GM12873 (cell line): Measurements from ENCODE around the gene PLCB1.

Experiments
- TF ChIP-seq, protein P1 (sequence below): IDR thresholded peaks from 2 replicates; pipeline ENCODE4 v1.5.1; 2012; ENCODE audit warnings: low read depth, mild to moderate bottlenecking, moderate library complexity, low read length, control low read depth; ENCODE audit not compliant: insufficient read depth; ENCODE audit errors: missing control alignments

PLCB1 gene

DNA sequence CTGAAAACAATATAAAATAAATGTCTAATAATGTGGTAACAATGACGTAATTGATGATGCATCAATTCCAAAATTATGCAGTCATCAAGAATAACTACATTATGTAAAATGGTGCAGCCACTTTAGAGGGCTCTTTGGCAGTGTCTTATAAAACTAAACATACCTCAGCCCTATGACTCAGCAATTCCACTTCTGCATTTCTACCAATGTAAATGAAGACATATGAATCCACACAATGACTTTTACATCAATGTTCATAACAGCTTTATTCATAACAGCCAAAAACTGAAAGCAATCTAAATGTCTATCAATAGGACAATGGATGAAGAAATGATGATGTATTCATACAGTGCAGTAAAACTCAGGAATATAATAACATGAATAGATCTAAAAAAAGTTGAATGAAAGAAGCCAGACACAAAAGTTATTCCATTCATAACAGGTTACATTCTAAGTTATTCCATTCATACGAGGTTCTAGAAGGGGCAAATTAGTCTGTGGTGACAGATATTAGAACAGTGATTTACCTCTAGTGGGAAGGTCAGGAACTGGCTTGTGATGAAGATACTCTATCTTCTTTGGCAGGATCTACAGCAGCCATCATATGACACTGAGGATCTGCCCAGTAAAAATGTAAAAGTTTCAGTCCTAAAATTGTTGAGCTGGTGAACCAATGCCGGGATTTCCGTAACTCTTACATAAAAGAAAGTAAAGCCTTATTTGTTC lies 396.1 kb downstream of the PLCB1 start:
- TF ChIP-seq, protein P1, sequence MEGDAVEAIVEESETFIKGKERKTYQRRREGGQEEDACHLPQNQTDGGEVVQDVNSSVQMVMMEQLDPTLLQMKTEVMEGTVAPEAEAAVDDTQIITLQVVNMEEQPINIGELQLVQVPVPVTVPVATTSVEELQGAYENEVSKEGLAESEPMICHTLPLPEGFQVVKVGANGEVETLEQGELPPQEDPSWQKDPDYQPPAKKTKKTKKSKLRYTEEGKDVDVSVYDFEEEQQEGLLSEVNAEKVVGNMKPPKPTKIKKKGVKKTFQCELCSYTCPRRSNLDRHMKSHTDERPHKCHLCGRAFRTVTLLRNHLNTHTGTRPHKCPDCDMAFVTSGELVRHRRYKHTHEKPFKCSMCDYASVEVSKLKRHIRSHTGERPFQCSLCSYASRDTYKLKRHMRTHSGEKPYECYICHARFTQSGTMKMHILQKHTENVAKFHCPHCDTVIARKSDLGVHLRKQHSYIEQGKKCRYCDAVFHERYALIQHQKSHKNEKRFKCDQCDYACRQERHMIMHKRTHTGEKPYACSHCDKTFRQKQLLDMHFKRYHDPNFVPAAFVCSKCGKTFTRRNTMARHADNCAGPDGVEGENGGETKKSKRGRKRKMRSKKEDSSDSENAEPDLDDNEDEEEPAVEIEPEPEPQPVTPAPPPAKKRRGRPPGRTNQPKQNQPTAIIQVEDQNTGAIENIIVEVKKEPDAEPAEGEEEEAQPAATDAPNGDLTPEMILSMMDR: no peak

DNA sequence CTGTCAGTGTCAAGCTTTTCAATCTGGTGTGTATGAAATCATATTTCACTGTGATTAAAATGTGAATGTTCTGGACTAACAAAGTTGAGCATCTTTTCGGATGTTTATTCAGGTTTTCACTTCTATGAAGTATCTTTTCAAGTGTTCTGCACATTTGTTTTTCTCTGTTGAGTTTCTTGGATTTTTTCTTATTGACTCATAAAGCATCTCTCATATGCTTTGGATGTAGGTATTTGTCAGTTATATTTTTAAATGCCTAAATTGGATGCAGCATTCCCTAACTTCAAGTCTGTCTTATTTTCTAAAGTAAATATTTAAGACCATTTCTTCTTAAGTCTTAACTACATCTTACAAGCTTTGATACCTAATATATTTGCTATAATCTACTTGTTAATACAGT lies 398.0 kb downstream of the PLCB1 start:
- TF ChIP-seq, protein P1: no peak

DNA sequence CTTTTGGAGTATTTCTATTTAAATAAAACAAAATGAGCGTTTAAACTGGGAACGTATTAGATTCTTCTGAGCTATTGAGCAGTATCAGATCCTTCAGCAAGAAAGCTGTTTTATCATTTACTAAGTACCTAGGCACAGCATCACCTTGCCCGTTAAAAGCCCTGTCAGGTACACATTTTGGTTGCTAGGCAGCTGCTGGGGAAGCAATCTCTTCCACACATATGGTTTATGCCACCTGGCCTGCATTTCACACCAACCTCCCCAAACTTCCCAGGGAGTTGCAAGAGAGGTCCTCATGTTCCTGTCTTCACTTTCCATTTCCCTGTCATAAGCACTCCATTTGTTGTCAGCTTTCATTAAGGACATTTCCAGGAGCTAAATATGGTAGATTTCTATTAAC lies 400.1 kb downstream of the PLCB1 start:
- TF ChIP-seq, protein P1: no peak

DNA sequence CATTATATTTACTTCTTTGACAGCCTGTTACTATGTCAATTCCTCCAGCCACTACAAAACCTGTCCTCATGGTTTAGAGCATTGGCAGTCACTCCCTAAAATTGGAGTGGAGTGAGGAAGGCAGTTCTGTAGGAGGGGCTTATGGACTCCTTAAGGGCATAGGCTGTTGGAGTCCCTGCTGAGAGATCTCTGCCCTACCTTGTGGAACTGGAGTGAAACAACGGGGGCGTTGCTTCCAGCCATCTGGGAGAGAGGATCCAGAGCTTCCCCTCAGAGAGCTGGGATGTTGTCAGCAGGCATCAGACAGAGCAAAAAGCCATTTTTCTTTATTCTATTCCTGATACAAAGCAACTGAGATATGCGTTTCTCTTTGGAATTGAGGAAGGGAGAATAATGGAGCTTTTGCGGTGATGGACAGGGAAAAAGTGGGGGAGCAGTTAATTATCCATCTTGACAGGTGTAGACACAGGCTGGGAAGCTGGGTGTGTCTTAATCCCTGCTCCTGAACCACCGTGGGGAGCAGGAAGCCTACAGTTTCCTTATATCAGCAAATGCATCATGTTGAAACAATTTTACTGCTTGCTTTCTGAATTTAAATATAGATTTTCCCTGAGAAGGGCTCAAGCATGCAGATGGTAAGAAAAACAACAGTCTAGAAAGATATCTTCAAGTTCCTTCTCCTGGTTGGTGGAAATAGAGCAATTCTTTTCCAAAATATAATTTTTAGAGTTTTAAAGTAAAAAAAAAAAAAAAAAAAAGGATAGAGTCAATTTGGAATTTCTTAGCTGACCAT lies 402.5 kb downstream of the PLCB1 start:
- TF ChIP-seq, protein P1: no peak

DNA sequence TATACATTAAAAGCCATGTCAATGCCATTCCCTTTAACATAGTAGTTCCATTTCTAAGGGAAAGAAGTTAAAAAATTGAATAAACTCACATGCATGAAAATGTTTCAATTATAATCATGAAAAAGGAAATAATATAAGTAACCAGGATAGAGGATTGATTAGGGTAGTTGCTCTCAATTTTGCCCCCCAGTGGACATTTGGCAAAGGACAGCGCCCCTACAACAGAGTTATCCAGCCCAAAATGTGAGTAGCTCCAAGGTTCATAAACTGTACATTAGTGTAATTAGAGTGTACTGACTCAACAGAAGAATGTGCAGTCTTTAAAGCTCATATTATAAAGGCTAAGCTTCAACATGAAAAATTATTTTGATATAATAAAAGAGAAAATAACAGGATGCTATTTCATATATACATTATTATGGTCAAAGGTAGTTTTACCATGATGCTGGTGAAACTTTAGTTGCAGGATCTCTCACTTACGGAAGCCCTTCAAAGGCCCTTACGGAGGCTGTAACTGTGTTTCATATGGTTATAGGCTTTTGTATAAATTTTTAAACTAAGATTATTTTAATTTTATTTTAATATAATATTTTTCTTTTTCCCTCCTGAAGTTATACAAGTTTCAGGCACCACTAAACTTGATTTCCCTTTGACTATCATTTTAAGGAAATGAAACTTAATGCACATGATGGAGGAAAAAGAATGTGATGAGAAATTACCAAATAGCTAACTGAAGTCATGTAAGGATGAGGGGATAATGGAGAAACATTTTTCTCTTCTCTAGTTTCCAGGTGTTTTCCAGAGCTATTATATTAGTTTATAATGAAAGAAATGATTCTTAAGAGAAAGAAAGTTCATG lies 403.6 kb downstream of the PLCB1 start:
- TF ChIP-seq, protein P1: peak; percentile 53

DNA sequence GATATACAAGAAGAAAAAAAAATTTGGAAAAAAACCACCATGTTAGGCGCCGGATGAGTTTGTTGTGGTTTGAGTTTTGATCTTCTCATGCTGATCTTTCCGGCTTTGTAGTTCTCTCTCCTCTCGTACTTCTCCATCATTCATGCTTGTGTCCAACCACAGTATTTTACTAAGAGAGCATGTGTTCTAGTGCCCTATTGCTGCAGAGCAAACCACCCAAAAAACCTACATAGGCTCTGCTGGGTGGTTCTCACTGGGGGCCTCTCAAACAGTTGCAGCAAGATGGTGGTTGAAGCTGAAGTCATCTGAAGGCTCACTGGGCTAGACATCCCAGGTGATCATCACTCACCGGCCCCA lies 404.2 kb downstream of the PLCB1 start:
- TF ChIP-seq, protein P1: no peak

DNA sequence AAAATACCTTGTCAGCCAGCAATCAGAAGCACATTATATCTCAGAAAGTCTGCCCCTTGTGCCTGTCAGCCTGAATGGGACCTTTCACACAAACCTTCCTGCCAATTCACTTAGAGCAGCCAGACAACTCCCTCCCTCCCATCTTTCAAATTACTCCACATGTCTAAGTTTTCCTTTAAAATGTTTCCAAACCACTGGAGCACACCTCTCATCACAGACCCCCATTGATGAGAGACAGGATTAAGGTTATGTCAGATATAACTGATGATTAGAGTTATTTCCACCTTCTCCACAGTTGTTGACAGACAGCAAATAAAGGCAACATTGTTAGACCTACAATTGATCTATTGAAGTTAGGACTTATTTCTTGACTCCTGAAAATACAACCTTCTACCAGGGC lies 408.4 kb downstream of the PLCB1 start:
- TF ChIP-seq, protein P1: no peak
